NCI-H510A (cell line): ENCODE measurements around the gene B2M.
A peak's percentile ranks its signal among the peaks of the same experiment; 100 is the strongest.
"Not testable (repeated sequence)": the region's sequence is repeated elsewhere in the genome, so short reads cannot be mapped to it uniquely, and the experiment has no call there.

Source experiments
- DNase-seq: peaks from one replicate; lab custom pipeline; 2025; lab: John Stamatoyannopoulos, UW

B2M gene

GRCh38 chr15:44698641-44699040, 12.7 kb upstream of the B2M start:
- no peak for DNase-seq

GRCh38 chr15:44700676-44701075, 10.6 kb upstream of the B2M start:
- DNase-seq = not testable (repeated sequence)

- no peak for DNase-seq
Measured at GRCh38 chr15:44705986-44706385, 5.3 kb upstream of the B2M start.

GRCh38 chr15:44706401-44706800, 4.9 kb upstream of the B2M start:
- no peak for DNase-seq

GRCh38 chr15:44706946-44707636, 4.2 kb upstream of the B2M start:
- DNase-seq = no peak

- DNase-seq = no peak
Measured at GRCh38 chr15:44710236-44711095, 851 bp upstream of the B2M start.

GRCh38 chr15:44711743-44712345, 527 bp downstream of the B2M start:
- DNase-seq = no peak

GRCh38 chr15:44712346-44713005, 1.2 kb downstream of the B2M start:
- DNase-seq = peak; percentile 26

GRCh38 chr15:44713006-44713966, 2.0 kb downstream of the B2M start:
- no peak for DNase-seq

- DNase-seq = no peak
Measured at GRCh38 chr15:44715142-44715796, 4.0 kb downstream of the B2M start.

GRCh38 chr15:44715797-44716334, 4.5 kb downstream of the B2M start:
- no peak for DNase-seq

GRCh38 chr15:44716983-44717602, 5.8 kb downstream of the B2M start:
- DNase-seq = no peak

GRCh38 chr15:44718180-44718926, 7.0 kb downstream of the B2M start:
- DNase-seq = no peak

- DNase-seq = no peak
Measured at GRCh38 chr15:44718927-44719292, 7.6 kb downstream of the B2M start.

- DNase-seq = no peak
Measured at GRCh38 chr15:44719293-44719999, 8.1 kb downstream of the B2M start.

GRCh38 chr15:44720000-44720435, 8.7 kb downstream of the B2M start:
- not testable (repeated sequence) for DNase-seq

- DNase-seq = no peak
Measured at GRCh38 chr15:44720460-44721176, 9.3 kb downstream of the B2M start.

GRCh38 chr15:44722011-44722410, 10.7 kb downstream of the B2M start:
- DNase-seq = no peak
